HEK293T (cell line): Measurements from ENCODE around the gene SFTA2.

ENCODE experiments used
- ELF4 ChIP-seq: fragments of 450-650 bp; IDR thresholded peaks from 2 replicates; pipeline ENCODE4 v1.6.1; 2017; ENCODE audit warnings: antibody characterized with exemption
- HDGF ChIP-seq: fragments of 450-650 bp; IDR thresholded peaks from 2 replicates; pipeline ENCODE4 v1.6.1; 2017; ENCODE audit warnings: antibody characterized with exemption, borderline replicate concordance
- NFRKB ChIP-seq: fragments of 450-650 bp; IDR thresholded peaks from 2 replicates; pipeline ENCODE4 v1.6.1; 2016; ENCODE audit warnings: mild to moderate bottlenecking, moderate library complexity
- SP1 ChIP-seq: fragments of 450-650 bp; IDR thresholded peaks from 2 replicates; pipeline ENCODE4 v1.6.1; 2017
- TARDBP ChIP-seq: fragments of 450-650 bp; IDR thresholded peaks from 2 replicates; pipeline ENCODE4 v1.6.1; 2016

GRCh38 chr6:30917041-30917440 is 14.9 kb downstream of the SFTA2 start:
- TF ChIP-seq SP1, result no peak
- no peak for TF ChIP-seq ELF4
- TF ChIP-seq TARDBP, result no peak
- TF ChIP-seq HDGF, result no peak
- TF ChIP-seq NFRKB, result no peak
